Lung (tissue), 12 donors: ENCODE results near the gene FOSL1. TPM values are rescaled to one million over a fixed set of nuclear protein-coding genes. Genes with fewer than 3 reads are reported as not detected.

ENCODE experiments used
- ATAC-seq: fragments of 200-7000 bp; cut with Tn5 transposase; one replicate; pipeline ENCODE4 v1.9.1; 2020; ENCODE audit warnings: moderate number of reproducible peaks; ENCODE audit not compliant: insufficient read depth, low FRiP score
- DNase-seq, 3 donors: peaks; one replicate each; pipeline ENCODE4 v3.0.0-alpha.2; 2013 to 2017
- H3K27ac ChIP-seq, 2 donors: one replicate each; pipeline ENCODE4 v1.5.1; 2013; ENCODE audit warnings: mild to moderate bottlenecking in 2 of 2, moderate library complexity in 2 of 2, control low read depth in 1 of 2, inconsistent platforms in 1 of 2, low read depth in 1 of 2, low read length in 1 of 2
- H3K27me3 ChIP-seq, 3 donors: one replicate each; pipeline ENCODE4 v1.5.1; 2013; ENCODE audit warnings: low read length in 2 of 3; ENCODE audit not compliant: control insufficient read depth in 3 of 3, insufficient read depth in 3 of 3
- H3K36me3 ChIP-seq, 4 donors: one replicate each; pipeline ENCODE4 v1.5.1; 2013; ENCODE audit warnings: low read length in 4 of 4, mild to moderate bottlenecking in 1 of 4, moderate library complexity in 1 of 4; ENCODE audit not compliant: control insufficient read depth in 4 of 4, insufficient read depth in 4 of 4
- H3K4me1 ChIP-seq, 5 donors: one replicate each; pipeline ENCODE4 v1.5.1; 2013; ENCODE audit warnings: low read length in 5 of 5, mild to moderate bottlenecking in 2 of 5, moderate library complexity in 1 of 5; ENCODE audit not compliant: control insufficient read depth in 5 of 5, insufficient read depth in 5 of 5
- H3K4me3 ChIP-seq: one replicate; pipeline ENCODE4 v1.5.1; 2013; ENCODE audit warnings: mild to moderate bottlenecking, control low read depth, moderate library complexity
- H3K9ac ChIP-seq, 2 donors: one replicate each; pipeline ENCODE4 v1.5.1; 2013; ENCODE audit warnings: low read length in 2 of 2, control low read depth in 1 of 2; ENCODE audit not compliant: insufficient read depth in 1 of 2
- H3K9me3 ChIP-seq, 4 donors: one replicate each; pipeline ENCODE4 v1.5.1; 2013; ENCODE audit warnings: low read length in 3 of 4, mild to moderate bottlenecking in 1 of 4, moderate library complexity in 1 of 4; ENCODE audit not compliant: control insufficient read depth in 4 of 4, insufficient read depth in 3 of 4
- WGBS, 2 donors: extraction: QIAGEN DNeasy Blood & Tissue Kit; methylation state at CpG; one replicate each; pipeline ENCODE4 v1.1.7; 2013; 5-methylcytosine and 5-hydroxymethylcytosine counted together
- polyA plus RNA-seq, 2 donors: library from polyadenylated mRNA; stranded (reverse); fragments of 200-250 nt; gene quantifications; one replicate each; pipeline ENCODE4 v1.2.1, GENCODE V29; 2013
- total RNA-seq, 2 donors: library from RNA; depleted of rRNA in 1 of 2; stranded (reverse); fragments of >200 nt in 1 of 2; gene quantifications; one replicate each; pipeline ENCODE4 v1.2.1, GENCODE V29; 2014 to 2021
- TF ChIP-seq, protein P1 (sequence below): IDR thresholded peaks from 2 replicates; pipeline ENCODE4 v1.5.1; 2012; ENCODE audit warnings: mild to moderate bottlenecking; ENCODE audit errors: control extremely low read depth, extremely low read depth
- donor health status: control.
- donor health status: control.
- donor health status: Bipolar disorder and iron deficiency.
- donor health status: healthy.
- donor health status: DM: yes; HTN: yes; CAD: no.

Gene FOSL1
- total and polyA plus RNA-seq, 4 donors, result 0.43 to 19.9 (median 15.3) TPM

DNA sequence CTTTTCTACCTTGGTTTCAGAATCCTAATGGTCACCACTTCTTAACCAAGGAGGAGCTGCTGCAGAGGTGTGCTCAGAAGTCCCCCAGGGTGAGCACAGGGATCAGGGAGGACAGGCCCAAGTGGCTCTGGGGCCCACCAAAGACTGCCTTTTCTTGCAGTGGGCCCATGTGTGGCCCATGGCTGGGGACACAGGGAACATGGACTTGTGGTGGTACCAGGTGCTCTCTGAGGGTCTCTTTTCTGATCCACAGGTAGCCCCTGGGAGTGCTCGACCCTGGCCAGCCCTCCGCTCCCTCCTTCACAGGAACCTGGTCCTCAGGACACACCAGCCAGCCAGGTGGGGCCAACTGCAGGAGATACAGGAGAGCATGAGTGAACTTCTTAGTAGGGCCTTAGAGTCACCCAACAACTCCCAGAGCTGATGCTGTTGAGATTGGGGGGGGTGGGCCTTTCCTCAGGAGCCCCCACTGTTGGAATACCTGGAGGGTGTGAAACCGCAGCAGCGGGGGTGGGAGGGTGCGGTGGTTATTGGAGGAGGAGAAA is 37.9 kb downstream of the FOSL1 start:
- Histone ChIP-seq H3K9me3 (no peaks in the 10 kb centered on the region), H3K4me1 (peaks cover 0 to 29% (median 10%) of the 10 kb centered on the region in 5 donors), H3K27me3 (no peaks in the 10 kb centered on the region), H3K9ac (no peak overlapping the region), H3K4me3 (no peak overlapping the region), H3K36me3 (peaks cover 13 to 51% (median 24%) of the 10 kb centered on the region in 4 donors), H3K27ac (no peak overlapping the region)
- ATAC-seq (no peak), DNase-seq (peak in 1 of 3 donors; percentile 7)
- 77 to 92% methylated on average over 5 of the region's 5 CpGs for WGBS, 2 donors
- TF ChIP-seq, protein P1, sequence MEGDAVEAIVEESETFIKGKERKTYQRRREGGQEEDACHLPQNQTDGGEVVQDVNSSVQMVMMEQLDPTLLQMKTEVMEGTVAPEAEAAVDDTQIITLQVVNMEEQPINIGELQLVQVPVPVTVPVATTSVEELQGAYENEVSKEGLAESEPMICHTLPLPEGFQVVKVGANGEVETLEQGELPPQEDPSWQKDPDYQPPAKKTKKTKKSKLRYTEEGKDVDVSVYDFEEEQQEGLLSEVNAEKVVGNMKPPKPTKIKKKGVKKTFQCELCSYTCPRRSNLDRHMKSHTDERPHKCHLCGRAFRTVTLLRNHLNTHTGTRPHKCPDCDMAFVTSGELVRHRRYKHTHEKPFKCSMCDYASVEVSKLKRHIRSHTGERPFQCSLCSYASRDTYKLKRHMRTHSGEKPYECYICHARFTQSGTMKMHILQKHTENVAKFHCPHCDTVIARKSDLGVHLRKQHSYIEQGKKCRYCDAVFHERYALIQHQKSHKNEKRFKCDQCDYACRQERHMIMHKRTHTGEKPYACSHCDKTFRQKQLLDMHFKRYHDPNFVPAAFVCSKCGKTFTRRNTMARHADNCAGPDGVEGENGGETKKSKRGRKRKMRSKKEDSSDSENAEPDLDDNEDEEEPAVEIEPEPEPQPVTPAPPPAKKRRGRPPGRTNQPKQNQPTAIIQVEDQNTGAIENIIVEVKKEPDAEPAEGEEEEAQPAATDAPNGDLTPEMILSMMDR, result no peak

DNA sequence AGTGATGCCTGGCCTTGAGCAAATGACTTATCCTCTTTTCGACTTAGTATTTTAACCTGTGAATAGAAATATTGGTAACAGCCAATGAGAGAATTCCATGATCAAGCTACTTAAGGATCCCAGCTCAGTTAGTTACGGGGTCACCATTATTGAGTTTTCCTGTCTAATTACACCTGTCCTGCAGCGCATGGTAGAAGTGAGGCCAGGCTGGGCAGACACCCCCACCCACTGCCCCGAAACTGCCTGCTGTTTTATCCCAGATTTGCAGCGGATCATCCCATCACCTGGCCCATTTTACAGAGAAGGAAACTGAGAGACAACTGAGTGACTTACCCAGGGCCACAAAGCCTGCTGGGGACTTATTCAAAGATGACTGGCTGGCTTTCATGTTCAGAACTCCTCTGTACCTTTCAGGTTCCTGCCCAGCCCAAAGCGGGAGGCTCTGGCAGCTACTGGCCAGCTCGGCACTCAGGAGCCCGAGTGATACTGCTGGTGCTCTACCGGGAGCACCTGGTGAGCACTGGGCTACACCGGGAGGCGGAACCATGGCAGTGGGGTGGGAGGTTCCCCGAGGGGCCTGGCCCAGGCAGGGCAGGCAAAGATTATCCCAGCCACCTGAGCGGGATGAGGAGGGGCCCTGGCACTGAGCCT is 38.5 kb downstream of the FOSL1 start:
- TF ChIP-seq, protein P1, result no peak
- WGBS, 2 donors, result 90 to 92% methylated on average over 13 of the region's 13 CpGs
- no peak overlapping the region for H3K27ac ChIP-seq

DNA sequence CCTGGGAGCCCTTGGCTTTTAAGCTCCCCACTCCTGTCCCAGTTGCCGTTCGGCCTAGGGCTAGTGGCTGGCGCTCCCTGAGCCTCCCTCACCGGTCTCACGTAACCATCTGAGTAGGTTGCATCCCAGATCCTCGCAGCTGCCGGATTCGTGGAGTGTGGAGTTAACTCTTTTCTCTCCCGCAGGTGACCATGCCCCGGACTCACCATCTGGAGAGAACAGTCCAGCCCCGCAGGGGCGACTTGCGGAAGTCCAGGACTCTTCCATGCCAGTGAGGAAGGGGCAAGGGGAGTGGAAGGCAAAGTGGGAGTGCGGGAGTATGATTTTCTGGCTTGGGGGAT is 39.1 kb downstream of the FOSL1 start:
- Histone ChIP-seq H3K27ac (peak overlapping the region; percentile 96 to 98), H3K27me3 (no peaks in the 10 kb centered on the region), H3K4me3 (peak overlapping the region; percentile 85), H3K36me3 (peaks cover 10 to 45% (median 25%) of the 10 kb centered on the region in 4 donors), H3K9ac (peak overlapping the region; percentile 8 to 69), H3K4me1 (peaks cover 0 to 36% (median 16%) of the 10 kb centered on the region in 5 donors), H3K9me3 (no peaks in the 10 kb centered on the region)
- TF ChIP-seq, protein P1, result no peak
- DNase-seq (no peak), ATAC-seq (no peak)
- WGBS, 2 donors, result 12 to 15% methylated on average over 14 of the region's 14 CpGs

More for the DNA sequence above, 38.5 kb downstream of the FOSL1 start:
- DNase-seq, result peak in 1 of 3 donors; percentile 12
- Histone ChIP-seq H3K9ac (peak overlapping the region in 1 of 2 donors; percentile 69), H3K27me3 (no peaks in the 10 kb centered on the region), H3K36me3 (peaks cover 13 to 48% (median 25%) of the 10 kb centered on the region in 4 donors), H3K4me1 (peaks cover 0 to 30% (median 11%) of the 10 kb centered on the region in 5 donors), H3K4me3 (peak overlapping the region; percentile 85), H3K9me3 (no peaks in the 10 kb centered on the region)
- no peak for ATAC-seq
